SK-N-SH (cell line): ENCODE results near the gene TFDP3. TPM values are rescaled to one million over a fixed set of nuclear protein-coding genes. Genes with fewer than 3 reads are reported as not detected.

ENCODE experiments used
- CTCF ChIA-PET: fragments of 300-600, 350-600 bp; formaldehyde crosslinking; extraction: SDS; loops from one replicate; lab custom pipeline; 2021; lab: Yijun Ruan, JAX
- POLR2A ChIA-PET: fragments of 350-600 bp; sonication (Branson Sonifier 250); formaldehyde crosslinking; extraction: SDS; loops from one replicate; lab custom pipeline; 2020; ENCODE audit warnings: antibody characterized with exemption, inconsistent platforms; lab: Yijun Ruan, JAX
- DNase-seq: peaks from one replicate; pipeline ENCODE4 v3.0.0; 2012
- H2AFZ ChIP-seq: fragments of 200-600 bp; sonication (generic); 2 replicates; pipeline ENCODE4 v1.8.1; 2016; ENCODE audit warnings: antibody characterized with exemption, mild to moderate bottlenecking, low read depth
- H3F3A ChIP-seq: fragments of 200-600 bp; sonication (generic); replicated peaks from 2 replicates; pipeline ENCODE3; 2016; ENCODE audit warnings: antibody characterized with exemption, mild to moderate bottlenecking; ENCODE audit not compliant: insufficient read depth
- H3K27ac ChIP-seq, 2 experiments: fragments of 200-500 bp in 1 of 2; fragments of 200-600 bp in 1 of 2; sonication (Bioruptor generic) in 1 of 2; sonication (generic), shearing (Covaris generic) in 1 of 2; 2 replicates each; pipeline versions ENCODE4 v1.5.1 to v1.6.1; 2014 to 2016; ENCODE audit warnings: low read depth in 2 of 2, inconsistent platforms in 1 of 2, low read length in 1 of 2, mild to moderate bottlenecking in 1 of 2, mixed read lengths in 1 of 2
- H3K27me3 ChIP-seq: fragments of 200-600 bp; sonication (generic), shearing (Covaris generic); 2 replicates; pipeline ENCODE4 v1.6.1; 2016; ENCODE audit warnings: mixed run types; ENCODE audit not compliant: insufficient read depth
- H3K36me3 ChIP-seq, 2 experiments: fragments of 200-500 bp in 1 of 2; fragments of 200-600 bp in 1 of 2; sonication (Bioruptor generic) in 1 of 2; sonication (generic) in 1 of 2; replicated peaks in 1 of 2; 2 replicates each; pipeline versions ENCODE3 to v1.5.1; 2014 to 2016; ENCODE audit warnings: low read length in 1 of 2, mild to moderate bottlenecking in 1 of 2; ENCODE audit not compliant: insufficient read depth in 2 of 2, control insufficient read depth in 1 of 2
- H3K4me1 ChIP-seq, 2 experiments: fragments of 200-500 bp in 1 of 2; fragments of 200-600 bp in 1 of 2; sonication (Bioruptor generic) in 1 of 2; sonication (generic), shearing (Covaris generic) in 1 of 2; 2 replicates each; pipeline versions ENCODE4 v1.5.1 to v1.6.1; 2014 to 2016; ENCODE audit warnings: low read depth in 1 of 2, low read length in 1 of 2, mixed run types in 1 of 2; ENCODE audit not compliant: insufficient read depth in 2 of 2, control insufficient read depth in 1 of 2
- H3K4me2 ChIP-seq: fragments of 200-600 bp; sonication (generic), shearing (Covaris generic); 2 replicates; pipeline ENCODE4 v1.6.1; 2017; ENCODE audit warnings: mixed run types
- H3K4me3 ChIP-seq, 2 experiments: fragments of 200-500 bp in 1 of 2; fragments of 200-600 bp in 1 of 2; sonication (Bioruptor generic) in 1 of 2; sonication (generic), shearing (Covaris generic) in 1 of 2; 2 replicates each; pipeline versions ENCODE4 v1.5.1 to v1.8.1; 2014 to 2016; ENCODE audit warnings: low read depth in 2 of 2, inconsistent platforms in 1 of 2, low read length in 1 of 2, mild to moderate bottlenecking in 1 of 2, mixed read lengths in 1 of 2, moderate library complexity in 1 of 2
- H3K79me2 ChIP-seq: fragments of 200-600 bp; sonication (generic); 2 replicates; pipeline ENCODE4 v1.8.1; 2017; ENCODE audit warnings: mild to moderate bottlenecking; ENCODE audit not compliant: insufficient read depth
- H3K9ac ChIP-seq: fragments of 200-600 bp; sonication (generic); 2 replicates; pipeline ENCODE4 v1.6.1; 2017; ENCODE audit warnings: mixed run types
- H3K9me2 ChIP-seq: fragments of 200-600 bp; sonication (generic); 2 replicates; pipeline ENCODE4 v1.6.1; 2017; ENCODE audit warnings: mixed run types
- H3K9me3 ChIP-seq: fragments of 200-600 bp; sonication (generic); 2 replicates; pipeline ENCODE4 v1.6.1; 2017; ENCODE audit warnings: mixed run types, mild to moderate bottlenecking, moderate library complexity
- H4K20me1 ChIP-seq: fragments of 200-600 bp; sonication (generic); 2 replicates; pipeline ENCODE4 v1.6.1; 2017; ENCODE audit warnings: mild to moderate bottlenecking, mixed run types; ENCODE audit not compliant: insufficient read depth
- CHD2 ChIP-seq: fragments of 150-350 bp; IDR thresholded peaks from 2 replicates; pipeline ENCODE4 v1.6.1; 2018; ENCODE audit warnings: low read length; ENCODE audit not compliant: partially characterized antibody
- FOXJ3 ChIP-seq: sonication (generic); formaldehyde crosslinking; IDR thresholded peaks from 2 replicates; pipeline ENCODE4 v1.5.1; 2020; ENCODE audit warnings: mild to moderate bottlenecking, missing genetic modification reagents
- FOXM1 ChIP-seq: IDR thresholded peaks from 2 replicates; pipeline ENCODE4 v1.4.0; 2012; ENCODE audit warnings: low read depth, mild to moderate bottlenecking
- GATA2 ChIP-seq: sonication (generic); formaldehyde crosslinking; IDR thresholded peaks from 2 replicates; pipeline ENCODE4 v1.5.0; 2020; ENCODE audit warnings: mild to moderate bottlenecking, missing genetic modification reagents
- JUND ChIP-seq: IDR thresholded peaks from 2 replicates; pipeline ENCODE4 v1.4.0; 2012
- MEF2A ChIP-seq: IDR thresholded peaks from 2 replicates; pipeline ENCODE4 v1.4.0; 2012; ENCODE audit warnings: low read depth, borderline replicate concordance
- NFIC ChIP-seq: IDR thresholded peaks from 2 replicates; pipeline ENCODE4 v1.4.0; 2012; ENCODE audit warnings: borderline replicate concordance
- POLR2AphosphoS5 ChIP-seq: IDR thresholded peaks from 2 replicates; pipeline ENCODE4 v1.6.1; 2012; ENCODE audit warnings: low read depth, low read length
- RAD21 ChIP-seq: IDR thresholded peaks from 2 replicates; pipeline ENCODE4 v1.6.1; 2012; ENCODE audit warnings: mild to moderate bottlenecking, low read length
- RFX5 ChIP-seq: IDR thresholded peaks from 2 replicates; pipeline ENCODE4 v1.6.1; 2012; ENCODE audit warnings: mild to moderate bottlenecking, improper control_type of control experiment, low read length
- RXRA ChIP-seq: IDR thresholded peaks from 2 replicates; pipeline ENCODE4 v1.4.0; 2012; ENCODE audit warnings: low read depth, mild to moderate bottlenecking, borderline replicate concordance
- TCF12 ChIP-seq: IDR thresholded peaks from 2 replicates; pipeline ENCODE4 v1.4.0; 2012
- TEAD4 ChIP-seq: IDR thresholded peaks from 2 replicates; pipeline ENCODE4 v1.4.0; 2012; ENCODE audit warnings: mild to moderate bottlenecking, borderline replicate concordance; ENCODE audit not compliant: insufficient read depth
- USF1 ChIP-seq: IDR thresholded peaks from 2 replicates; pipeline ENCODE4 v1.4.0; 2012; ENCODE audit warnings: low read depth, borderline replicate concordance
- USF2 ChIP-seq: fragments of 150-350 bp; IDR thresholded peaks from 2 replicates; pipeline ENCODE4 v1.6.1; 2017; ENCODE audit warnings: antibody characterized with exemption, low read length, low read depth, borderline replicate concordance
- YY1 ChIP-seq: IDR thresholded peaks from 2 replicates; pipeline ENCODE4 v1.4.0; 2012; ENCODE audit warnings: low read depth, mild to moderate bottlenecking
- WGBS: methylation state at CpG from one replicate; pipeline ENCODE4 v1.1.6; 2017; ENCODE audit warnings: low lambda C conversion rate; 5-methylcytosine and 5-hydroxymethylcytosine counted together
- polyA plus RNA-seq, 3 experiments: library from polyadenylated mRNA; depleted of rRNA; stranded (reverse); fragments of >200 nt; gene quantifications; 2 replicates each; pipeline ENCODE4 v1.2.3, GENCODE V29; 2012
- TF ChIP-seq, protein P1 (sequence below): IDR thresholded peaks from 2 replicates; pipeline ENCODE4 v1.6.1; 2012; ENCODE audit warnings: mild to moderate bottlenecking, low read depth, low read length, moderate library complexity
- TF ChIP-seq, protein P2 (sequence below): IDR thresholded peaks from 2 replicates; pipeline ENCODE4 v1.4.0; 2012; ENCODE audit warnings: low read depth, borderline replicate concordance

Gene TFDP3
- polyA plus RNA-seq, 1 of the 3 experiments (the other 2 are of a cell fraction) = not detected

DNA sequence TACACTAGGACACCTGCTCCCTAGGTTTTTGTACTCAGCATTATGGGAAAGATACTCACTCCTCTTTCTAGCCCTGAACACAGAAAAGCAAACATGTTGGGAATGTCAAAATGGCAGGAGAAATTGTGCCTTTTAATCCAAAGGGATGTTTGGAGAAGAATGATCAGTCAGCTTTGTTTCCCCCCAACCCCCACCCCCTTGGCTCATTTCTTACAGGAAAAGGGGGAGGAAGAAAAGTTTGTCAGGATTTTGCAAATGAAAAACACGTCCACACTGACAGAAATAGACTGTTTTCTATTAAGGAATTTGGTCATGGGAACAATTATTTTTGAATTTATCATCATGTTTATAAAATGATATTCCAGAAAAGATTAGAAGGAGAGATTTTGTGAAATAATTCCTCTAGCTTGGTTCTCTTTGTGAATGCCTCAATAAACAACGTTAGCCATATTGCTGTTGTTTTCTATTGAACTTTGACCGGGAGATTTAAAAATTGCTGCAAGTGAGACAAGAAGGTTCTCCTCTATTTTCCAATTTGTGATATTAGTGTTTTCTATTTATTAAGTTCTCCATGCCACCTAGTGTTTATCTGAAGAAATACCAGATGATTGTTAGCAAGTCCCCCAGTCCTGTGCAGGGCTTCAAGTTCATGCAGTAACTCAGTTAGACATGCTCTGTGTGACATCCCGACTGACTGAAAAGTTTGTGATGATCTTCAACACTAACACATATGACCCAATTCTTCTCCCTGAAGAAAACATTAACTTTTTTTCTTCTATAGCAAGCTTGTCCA lies 31.3 kb upstream of the TFDP3 start:
- WGBS = 3% methylated on average over 4 of the region's 4 CpGs
- Histone ChIP-seq H3K27ac (no peak overlapping the region), H3K27me3 (no peaks in the 10 kb centered on the region; the same call in 1 of the 2 replicates), H3F3A (no peaks in the 10 kb centered on the region), H2AFZ (no peak overlapping the region), H3K4me1 (no peaks in the 10 kb centered on the region), H3K9me2 (no peaks in the 10 kb centered on the region), H3K9ac (no peak overlapping the region), H4K20me1 (no peaks in the 10 kb centered on the region), H3K36me3 (no peaks in the 10 kb centered on the region), H3K79me2 (no peaks in the 10 kb centered on the region), H3K9me3 (no peaks in the 10 kb centered on the region), H3K4me3 (no peak overlapping the region), H3K4me2 (no peak overlapping the region)
- peak; percentile 20 for DNase-seq
- ChIA-PET CTCF (interaction anchor here (0.7 to 2.3 kb wide), 8 partner anchors 10 to 508 kb away, joined by 3 to 7 read pairs (median 4); no protein-coding TSS in a partner anchor), POLR2A (no interaction called here)
- TF ChIP-seq NFIC = no peak
- no peak for TF ChIP-seq CHD2
- TF ChIP-seq POLR2AphosphoS5 = no peak
- TF ChIP-seq RAD21 = peak; percentile 45
- no peak for TF ChIP-seq TEAD4
- no peak for TF ChIP-seq YY1
- no peak for TF ChIP-seq MEF2A
- no peak for TF ChIP-seq RXRA

DNA sequence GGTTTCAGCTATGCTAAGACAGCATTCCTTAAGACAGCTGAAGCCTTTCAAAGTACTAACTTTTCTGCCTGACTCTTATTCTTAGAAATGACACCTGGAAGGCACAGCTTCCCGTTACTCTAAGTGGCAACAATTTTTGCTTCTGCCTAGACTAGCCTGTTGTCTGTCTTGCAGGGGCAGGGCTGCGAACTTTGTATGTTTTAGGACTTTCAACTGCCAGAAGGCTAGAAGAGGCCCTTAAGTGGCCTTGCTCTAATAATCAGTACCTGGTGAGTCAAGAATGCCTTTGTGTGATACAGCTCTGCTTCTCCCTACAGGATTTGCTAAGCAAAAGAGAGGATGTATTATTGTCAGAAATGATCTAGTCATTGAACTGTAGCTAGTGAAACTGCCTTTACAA lies 30.0 kb upstream of the TFDP3 start:
- Histone ChIP-seq H3K27ac (no peak overlapping the region), H3K4me1 (no peaks in the 10 kb centered on the region), H3K9me3 (no peaks in the 10 kb centered on the region), H3K79me2 (no peaks in the 10 kb centered on the region), H2AFZ (no peak overlapping the region), H3K4me3 (no peak overlapping the region), H3K36me3 (no peaks in the 10 kb centered on the region), H3F3A (no peaks in the 10 kb centered on the region), H3K4me2 (no peak overlapping the region), H3K9me2 (no peaks in the 10 kb centered on the region), H3K27me3 (no peaks in the 10 kb centered on the region; the same call in 1 of the 2 replicates), H4K20me1 (no peaks in the 10 kb centered on the region), H3K9ac (no peak overlapping the region)
- ChIA-PET POLR2A (no interaction called here), CTCF (interaction anchor here (1.0 to 1.5 kb wide), 4 partner anchors 12 to 273 kb away, joined by 3 to 7 read pairs (median 4); no protein-coding TSS in a partner anchor)
- 11% methylated on average over 2 of the region's 2 CpGs for WGBS
- DNase-seq = no peak
- TF ChIP-seq, protein P1, sequence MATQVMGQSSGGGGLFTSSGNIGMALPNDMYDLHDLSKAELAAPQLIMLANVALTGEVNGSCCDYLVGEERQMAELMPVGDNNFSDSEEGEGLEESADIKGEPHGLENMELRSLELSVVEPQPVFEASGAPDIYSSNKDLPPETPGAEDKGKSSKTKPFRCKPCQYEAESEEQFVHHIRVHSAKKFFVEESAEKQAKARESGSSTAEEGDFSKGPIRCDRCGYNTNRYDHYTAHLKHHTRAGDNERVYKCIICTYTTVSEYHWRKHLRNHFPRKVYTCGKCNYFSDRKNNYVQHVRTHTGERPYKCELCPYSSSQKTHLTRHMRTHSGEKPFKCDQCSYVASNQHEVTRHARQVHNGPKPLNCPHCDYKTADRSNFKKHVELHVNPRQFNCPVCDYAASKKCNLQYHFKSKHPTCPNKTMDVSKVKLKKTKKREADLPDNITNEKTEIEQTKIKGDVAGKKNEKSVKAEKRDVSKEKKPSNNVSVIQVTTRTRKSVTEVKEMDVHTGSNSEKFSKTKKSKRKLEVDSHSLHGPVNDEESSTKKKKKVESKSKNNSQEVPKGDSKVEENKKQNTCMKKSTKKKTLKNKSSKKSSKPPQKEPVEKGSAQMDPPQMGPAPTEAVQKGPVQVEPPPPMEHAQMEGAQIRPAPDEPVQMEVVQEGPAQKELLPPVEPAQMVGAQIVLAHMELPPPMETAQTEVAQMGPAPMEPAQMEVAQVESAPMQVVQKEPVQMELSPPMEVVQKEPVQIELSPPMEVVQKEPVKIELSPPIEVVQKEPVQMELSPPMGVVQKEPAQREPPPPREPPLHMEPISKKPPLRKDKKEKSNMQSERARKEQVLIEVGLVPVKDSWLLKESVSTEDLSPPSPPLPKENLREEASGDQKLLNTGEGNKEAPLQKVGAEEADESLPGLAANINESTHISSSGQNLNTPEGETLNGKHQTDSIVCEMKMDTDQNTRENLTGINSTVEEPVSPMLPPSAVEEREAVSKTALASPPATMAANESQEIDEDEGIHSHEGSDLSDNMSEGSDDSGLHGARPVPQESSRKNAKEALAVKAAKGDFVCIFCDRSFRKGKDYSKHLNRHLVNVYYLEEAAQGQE = no peak
- TF ChIP-seq GATA2 = no peak
- no peak for TF ChIP-seq RAD21
- TF ChIP-seq, protein P2, sequence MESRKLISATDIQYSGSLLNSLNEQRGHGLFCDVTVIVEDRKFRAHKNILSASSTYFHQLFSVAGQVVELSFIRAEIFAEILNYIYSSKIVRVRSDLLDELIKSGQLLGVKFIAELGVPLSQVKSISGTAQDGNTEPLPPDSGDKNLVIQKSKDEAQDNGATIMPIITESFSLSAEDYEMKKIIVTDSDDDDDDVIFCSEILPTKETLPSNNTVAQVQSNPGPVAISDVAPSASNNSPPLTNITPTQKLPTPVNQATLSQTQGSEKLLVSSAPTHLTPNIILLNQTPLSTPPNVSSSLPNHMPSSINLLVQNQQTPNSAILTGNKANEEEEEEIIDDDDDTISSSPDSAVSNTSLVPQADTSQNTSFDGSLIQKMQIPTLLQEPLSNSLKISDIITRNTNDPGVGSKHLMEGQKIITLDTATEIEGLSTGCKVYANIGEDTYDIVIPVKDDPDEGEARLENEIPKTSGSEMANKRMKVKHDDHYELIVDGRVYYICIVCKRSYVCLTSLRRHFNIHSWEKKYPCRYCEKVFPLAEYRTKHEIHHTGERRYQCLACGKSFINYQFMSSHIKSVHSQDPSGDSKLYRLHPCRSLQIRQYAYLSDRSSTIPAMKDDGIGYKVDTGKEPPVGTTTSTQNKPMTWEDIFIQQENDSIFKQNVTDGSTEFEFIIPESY = no peak
- TF ChIP-seq TCF12 = no peak
- no peak for TF ChIP-seq FOXJ3
- no peak for TF ChIP-seq USF2
- TF ChIP-seq NFIC = no peak
- no peak for TF ChIP-seq YY1
- no peak for TF ChIP-seq JUND
- TF ChIP-seq USF1 = no peak
- no peak for TF ChIP-seq FOXM1
- no peak for TF ChIP-seq RFX5
